IgD-negative memory B cell (primary cell): ENCODE data around the gene KRTAP4-12. TPM values are rescaled to one million over a fixed set of nuclear protein-coding genes. Genes with fewer than 3 reads are reported as not detected.
A peak's percentile ranks its signal among the peaks of the same experiment; 100 is the strongest.
"Not testable (repeated sequence)": the region's sequence is repeated elsewhere in the genome, so short reads cannot be mapped to it uniquely, and the experiment has no call there.

ENCODE experiments used
- H3K27ac Mint-ChIP-seq, 3 donors: one replicate each; pipeline ENCODE4 v1.8.0; 2020 to 2022; ENCODE audit warnings: mild to moderate bottlenecking in 3 of 3, mixed read lengths in 3 of 3, moderate library complexity in 1 of 3
- H3K27me3 Mint-ChIP-seq: one replicate; pipeline ENCODE4 v1.8.0; 2021; ENCODE audit warnings: mixed read lengths
- H3K36me3 Mint-ChIP-seq: one replicate; pipeline ENCODE4 v1.8.0; 2020; ENCODE audit warnings: mild to moderate bottlenecking, mixed read lengths
- H3K4me1 Mint-ChIP-seq, 3 donors: one replicate each; pipeline ENCODE4 v1.8.0; 2020 to 2022; ENCODE audit warnings: mixed read lengths in 3 of 3, mild to moderate bottlenecking in 1 of 3
- H3K4me3 Mint-ChIP-seq, 4 donors: one replicate each; pipeline ENCODE4 v1.8.0; 2020 to 2022; ENCODE audit warnings: mild to moderate bottlenecking in 4 of 4, mixed read lengths in 4 of 4, moderate library complexity in 3 of 4
- H3K9me3 Mint-ChIP-seq, 3 donors: one replicate each; pipeline ENCODE4 v1.8.0; 2020 to 2021; ENCODE audit warnings: mixed read lengths in 3 of 3, mild to moderate bottlenecking in 1 of 3
- polyA plus RNA-seq: library from polyadenylated mRNA; unstranded; fragments of 300-500 nt; fragmentation: Illumina TruSeq; gene quantifications from one replicate; pipeline ENCODE4 v1.2.3, GENCODE V29; 2021

The KRTAP4-12 gene
- polyA plus RNA-seq, 1 donor from 2014 or later, result not detected

DNA sequence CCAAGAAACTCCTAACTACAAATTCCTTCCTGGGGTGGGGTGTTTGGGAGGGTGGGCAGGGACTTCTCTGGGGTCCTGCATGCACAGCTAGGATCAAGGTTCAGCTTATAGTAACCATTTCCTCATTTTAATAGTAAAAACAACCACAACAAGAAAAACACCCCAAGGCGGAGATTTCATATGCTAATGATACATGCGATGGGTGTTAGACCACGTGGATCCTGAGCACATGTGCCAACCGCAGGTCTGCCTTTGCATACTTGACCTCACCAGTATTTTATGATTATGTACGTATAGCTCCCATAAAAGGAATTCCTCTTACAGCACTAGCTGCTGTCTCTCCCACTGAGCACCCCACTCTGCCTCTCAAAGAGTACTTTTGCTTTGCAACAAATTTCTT, 7.7 kb downstream of the KRTAP4-12 start:
- H3K4me3 Mint-ChIP-seq, result peak overlapping the region in 3 of 4 donors; percentile 1 to 56 (median 44)
- H3K27me3 Mint-ChIP-seq, result peaks cover 9% of the 10 kb centered on the region
- H3K4me1 Mint-ChIP-seq, result peaks cover 2 to 39% (median 32%) of the 10 kb centered on the region in 3 donors
- H3K36me3 Mint-ChIP-seq, result no peaks in the 10 kb centered on the region
- peaks cover 0 to 7% (median 0%) of the 10 kb centered on the region in 3 donors for H3K9me3 Mint-ChIP-seq
- H3K27ac Mint-ChIP-seq, result peak overlapping the region; percentile 37 to 90 (median 89)

DNA sequence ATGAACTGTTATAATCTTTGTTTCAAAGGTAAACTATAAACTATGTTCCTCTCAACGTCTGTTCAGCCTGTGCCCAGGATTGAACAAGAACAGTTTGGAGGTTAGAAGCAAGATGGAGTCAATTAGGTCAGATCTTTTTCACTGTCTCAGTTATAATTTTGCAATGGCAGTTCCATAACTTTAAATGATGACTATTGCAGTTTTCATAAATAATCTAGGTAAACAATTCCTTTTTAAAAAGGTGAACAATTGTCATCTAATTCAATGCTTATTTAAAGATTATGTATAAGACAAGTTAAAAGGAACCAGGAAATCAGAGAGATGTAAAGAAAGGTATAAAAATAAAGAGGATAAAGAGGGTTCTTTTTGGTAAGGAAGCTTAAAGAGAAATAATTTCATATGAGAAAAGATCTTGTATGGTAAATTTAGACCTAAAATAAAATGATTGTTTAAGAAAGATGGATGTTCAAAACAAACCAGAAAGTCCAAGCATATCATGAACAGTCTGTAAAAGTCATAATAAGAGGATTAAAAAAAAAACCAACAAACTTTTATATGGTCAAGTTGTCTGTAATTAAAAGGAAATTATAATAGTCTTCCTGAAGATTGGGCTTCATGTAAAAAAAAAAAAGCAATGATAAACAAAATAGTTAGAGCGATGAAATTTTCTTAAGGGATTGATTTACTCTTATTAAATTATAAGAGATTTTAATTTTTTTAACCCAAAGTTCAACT, 12.7 kb downstream of the KRTAP4-12 start:
- no peaks in the 10 kb centered on the region for H3K36me3 Mint-ChIP-seq
- H3K27ac Mint-ChIP-seq, result no peak overlapping the region
- peaks cover 0 to 2% (median 2%) of the 10 kb centered on the region in 3 donors for H3K9me3 Mint-ChIP-seq
- H3K4me1 Mint-ChIP-seq, result peaks cover 0 to 41% (median 32%) of the 10 kb centered on the region in 3 donors
- H3K4me3 Mint-ChIP-seq, result no peak overlapping the region
- peaks cover 2% of the 10 kb centered on the region for H3K27me3 Mint-ChIP-seq

DNA sequence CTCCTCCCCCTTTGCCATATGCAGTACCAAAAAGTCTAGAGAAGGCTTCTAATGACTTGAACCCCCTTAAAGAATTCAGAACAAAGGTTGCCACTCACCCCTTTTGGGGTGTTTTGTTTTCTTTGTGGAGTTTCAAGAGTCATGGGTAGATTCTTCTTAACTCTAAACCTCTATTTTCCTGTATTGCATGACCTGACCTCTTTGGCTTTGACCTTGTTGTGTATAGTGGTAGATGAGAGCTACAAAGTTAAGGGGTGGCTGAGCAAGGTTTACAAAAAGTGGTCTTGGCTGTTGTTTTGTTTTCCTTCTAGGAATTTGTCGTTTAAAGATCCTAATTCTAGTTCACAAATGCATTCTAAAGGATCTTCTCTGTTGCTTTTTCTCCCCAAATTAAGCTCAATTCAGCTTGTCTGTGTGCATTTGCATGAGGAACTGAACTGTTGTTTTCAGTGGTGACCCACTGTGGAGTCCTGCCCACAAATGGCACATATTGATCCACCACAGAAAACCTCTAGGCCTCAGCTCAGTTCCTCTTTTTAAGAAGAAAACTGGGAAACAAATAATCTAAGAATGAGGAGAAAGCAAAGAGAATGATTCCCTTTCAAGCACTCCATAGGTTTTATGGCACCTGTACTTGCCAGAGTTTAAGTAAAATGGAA, 15.1 kb downstream of the KRTAP4-12 start:
- not testable (repeated sequence) for H3K9me3 Mint-ChIP-seq, H3K27me3 Mint-ChIP-seq, H3K36me3 Mint-ChIP-seq
- Mint-ChIP-seq H3K27ac (peak overlapping the region in 2 of 3 donors; percentile 75 to 94), H3K4me3 (peak overlapping the region in 3 of 4 donors; percentile 80 to 88 (median 84)), H3K4me1 (peaks cover 0 to 26% (median 21%) of the 10 kb centered on the region in 3 donors)

DNA sequence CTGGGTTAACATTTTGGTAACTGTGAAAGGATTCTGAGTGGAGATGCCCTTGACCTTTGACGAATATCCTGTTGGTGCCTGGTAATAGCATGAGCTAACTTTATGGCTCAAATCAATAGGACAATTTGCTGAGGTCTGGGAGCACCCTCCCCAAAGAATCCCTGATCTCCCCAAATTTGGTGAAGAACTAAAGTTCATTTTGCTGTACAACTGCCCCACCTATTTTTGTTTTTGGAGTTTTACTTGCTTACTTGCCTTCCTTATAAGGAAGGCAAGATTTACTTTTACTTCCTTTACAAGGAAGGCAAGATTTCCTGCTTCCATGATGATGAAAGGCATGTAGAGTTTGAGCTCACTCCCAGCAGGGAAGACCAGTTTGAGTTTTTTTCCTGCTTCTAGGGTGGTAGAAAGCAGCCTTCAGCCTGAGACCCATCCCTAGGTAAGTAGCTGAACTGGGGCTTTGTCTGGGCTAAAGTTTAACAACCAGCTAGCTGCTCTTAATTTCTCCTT, 16.0 kb downstream of the KRTAP4-12 start:
- Mint-ChIP-seq H3K4me3 (peak overlapping the region in 3 of 4 donors; percentile 80 to 88 (median 84)), H3K9me3 (peaks cover 0 to 3% (median 2%) of the 10 kb centered on the region in 3 donors), H3K27ac (peak overlapping the region in 2 of 3 donors; percentile 75 to 94), H3K36me3 (no peaks in the 10 kb centered on the region), H3K27me3 (peaks cover 8% of the 10 kb centered on the region), H3K4me1 (peaks cover 0 to 26% (median 21%) of the 10 kb centered on the region in 3 donors)

GRCh38 chr17:41105347-41105746, 18.6 kb downstream of the KRTAP4-12 start, which contains the start of gene KRTAP4-9:
KRTAP4-9 (plus strand) TSS chr17:41105389; CDS start chr17:41105389, 0 bp downstream.
- H3K27me3 Mint-ChIP-seq, H3K4me3 Mint-ChIP-seq, H3K36me3 Mint-ChIP-seq, H3K9me3 Mint-ChIP-seq: not testable (repeated sequence)
- H3K4me1 Mint-ChIP-seq, result peaks cover 0 to 24% (median 21%) of the 10 kb centered on the region in 3 donors
- peak within 1 kb of the TSS in 1 of 3 donors; percentile 46 for H3K27ac Mint-ChIP-seq

GRCh38 chr17:41104386-41105038, 19.5 kb downstream of the KRTAP4-12 start:
- not testable (repeated sequence) for H3K36me3 Mint-ChIP-seq, H3K27ac Mint-ChIP-seq, H3K9me3 Mint-ChIP-seq, H3K4me3 Mint-ChIP-seq
- peaks cover 0 to 25% (median 25%) of the 10 kb centered on the region in 3 donors for H3K4me1 Mint-ChIP-seq
- H3K27me3 Mint-ChIP-seq, result peaks cover 15% of the 10 kb centered on the region

GRCh38 chr17:41103896-41104295, 20.1 kb downstream of the KRTAP4-12 start:
- H3K4me1 Mint-ChIP-seq, result peaks cover 0 to 24% (median 23%) of the 10 kb centered on the region in 3 donors
- no peaks in the 10 kb centered on the region for H3K36me3 Mint-ChIP-seq
- H3K4me3 Mint-ChIP-seq, result no peak overlapping the region
- H3K9me3 Mint-ChIP-seq, result peaks cover 0 to 3% (median 0%) of the 10 kb centered on the region in 3 donors
- H3K27me3 Mint-ChIP-seq, result peaks cover 15% of the 10 kb centered on the region
- H3K27ac Mint-ChIP-seq, result no peak overlapping the region

- H3K27ac Mint-ChIP-seq, result no peak within 1 kb of the TSS
- no peak within 1 kb of the TSS for H3K4me3 Mint-ChIP-seq
- no peaks in the 10 kb centered on the region for H3K36me3 Mint-ChIP-seq
- H3K4me1 Mint-ChIP-seq, result peaks cover 0 to 12% (median 9%) of the 10 kb centered on the region in 3 donors
- H3K27me3 Mint-ChIP-seq, result peaks cover 23% of the 10 kb centered on the region
- peaks cover 0 to 3% (median 0%) of the 10 kb centered on the region in 3 donors for H3K9me3 Mint-ChIP-seq
Measured at GRCh38 chr17:41101586-41102259, 22.3 kb downstream of the KRTAP4-12 start, which contains the start of gene KRTAP4-16. KRTAP4-16 (minus strand) TSS chr17:41102209; CDS start chr17:41102209, 0 bp downstream.

DNA sequence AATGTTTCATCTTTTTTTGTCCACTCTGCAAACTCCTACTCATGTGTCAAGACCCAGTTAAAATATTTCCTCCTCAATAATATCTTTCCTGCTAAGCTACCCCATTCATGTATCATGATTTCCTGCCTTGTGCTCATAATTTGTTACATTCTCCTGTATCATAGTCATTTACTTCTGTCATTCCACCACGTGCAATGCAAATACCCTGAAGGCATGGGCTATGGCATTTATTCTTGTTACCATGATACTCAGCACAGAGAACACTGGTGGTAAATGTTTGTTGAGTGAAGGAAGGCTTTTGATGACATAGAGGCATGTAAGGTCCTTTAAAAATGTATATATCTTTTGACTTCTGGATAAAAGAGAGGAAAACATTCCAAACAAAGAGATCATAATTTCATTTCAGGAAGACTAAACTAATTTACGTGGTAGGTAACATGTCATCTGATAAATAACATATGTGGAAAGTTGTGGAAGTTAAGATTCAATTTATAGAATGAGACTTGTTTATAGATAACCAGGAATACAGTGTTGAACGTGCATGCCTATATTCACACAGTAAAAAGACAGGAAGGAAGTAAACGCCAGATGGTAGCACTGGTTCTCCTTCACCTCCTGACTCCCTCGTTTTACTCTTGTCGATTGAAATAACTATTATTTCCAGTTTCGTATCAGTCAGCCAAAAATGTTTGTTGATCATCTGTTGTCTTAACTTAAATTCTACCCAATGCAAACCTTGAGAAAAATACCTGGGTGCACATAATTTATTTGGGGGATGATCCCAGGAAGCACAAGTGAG, 24.1 kb downstream of the KRTAP4-12 start:
- Mint-ChIP-seq H3K4me3 (peak overlapping the region in 2 of 4 donors; percentile 10 to 22), H3K4me1 (peaks cover 0 to 10% (median 9%) of the 10 kb centered on the region in 3 donors), H3K27me3 (peaks cover 19% of the 10 kb centered on the region)
- not testable (repeated sequence) for H3K27ac Mint-ChIP-seq, H3K9me3 Mint-ChIP-seq, H3K36me3 Mint-ChIP-seq

- H3K4me3 Mint-ChIP-seq, result no peak overlapping the region
- H3K9me3 Mint-ChIP-seq, result no peaks in the 10 kb centered on the region
- H3K27ac Mint-ChIP-seq, result no peak overlapping the region
- H3K36me3 Mint-ChIP-seq, result no peaks in the 10 kb centered on the region
- H3K27me3 Mint-ChIP-seq, result peaks cover 23% of the 10 kb centered on the region
- peaks cover 0 to 10% (median 9%) of the 10 kb centered on the region in 3 donors for H3K4me1 Mint-ChIP-seq
Measured at GRCh38 chr17:41098481-41098880, 25.5 kb downstream of the KRTAP4-12 start.

DNA sequence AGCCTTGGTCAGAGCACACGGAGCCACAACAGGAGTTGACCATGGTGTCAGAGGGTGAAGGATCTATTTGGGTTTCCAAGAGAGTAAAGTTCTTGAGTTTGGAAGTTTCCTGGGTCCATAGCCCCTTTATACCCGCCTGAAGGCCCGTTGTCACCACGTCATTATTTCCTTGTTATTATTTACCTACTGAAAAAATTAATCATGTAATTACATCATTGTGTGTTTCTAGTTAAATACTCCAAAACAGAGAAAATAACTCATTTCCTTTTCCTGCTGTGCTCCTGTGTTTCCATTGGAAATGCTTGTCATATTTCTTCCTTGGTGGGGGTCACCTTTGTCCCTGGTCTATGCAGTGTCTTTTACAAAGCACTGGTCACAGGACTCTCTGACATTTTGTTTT, 25.9 kb downstream of the KRTAP4-12 start, which contains the start of gene KRTAP4-8:
TSS of gene KRTAP4-8 (minus strand) at position 101 of the 400 bp plus-strand sequence. CDS start at position 43, 58 bp downstream.
- Mint-ChIP-seq H3K4me1 (peaks cover 0 to 10% (median 9%) of the 10 kb centered on the region in 3 donors), H3K4me3 (no peak within 1 kb of the TSS), H3K27ac (no peak within 1 kb of the TSS), H3K36me3 (no peaks in the 10 kb centered on the region), H3K27me3 (peaks cover 23% of the 10 kb centered on the region), H3K9me3 (peaks cover 0 to 1% (median 0%) of the 10 kb centered on the region in 3 donors)

GRCh38 chr17:41096055-41096454, 27.9 kb downstream of the KRTAP4-12 start:
- peaks cover 0 to 3% (median 0%) of the 10 kb centered on the region in 3 donors for H3K9me3 Mint-ChIP-seq
- peak overlapping the region in 1 of 3 donors; percentile 29 for H3K27ac Mint-ChIP-seq
- no peak overlapping the region for H3K4me3 Mint-ChIP-seq
- peaks cover 23% of the 10 kb centered on the region for H3K27me3 Mint-ChIP-seq
- H3K36me3 Mint-ChIP-seq, result no peaks in the 10 kb centered on the region
- H3K4me1 Mint-ChIP-seq, result peaks cover 0 to 10% (median 9%) of the 10 kb centered on the region in 3 donors

DNA sequence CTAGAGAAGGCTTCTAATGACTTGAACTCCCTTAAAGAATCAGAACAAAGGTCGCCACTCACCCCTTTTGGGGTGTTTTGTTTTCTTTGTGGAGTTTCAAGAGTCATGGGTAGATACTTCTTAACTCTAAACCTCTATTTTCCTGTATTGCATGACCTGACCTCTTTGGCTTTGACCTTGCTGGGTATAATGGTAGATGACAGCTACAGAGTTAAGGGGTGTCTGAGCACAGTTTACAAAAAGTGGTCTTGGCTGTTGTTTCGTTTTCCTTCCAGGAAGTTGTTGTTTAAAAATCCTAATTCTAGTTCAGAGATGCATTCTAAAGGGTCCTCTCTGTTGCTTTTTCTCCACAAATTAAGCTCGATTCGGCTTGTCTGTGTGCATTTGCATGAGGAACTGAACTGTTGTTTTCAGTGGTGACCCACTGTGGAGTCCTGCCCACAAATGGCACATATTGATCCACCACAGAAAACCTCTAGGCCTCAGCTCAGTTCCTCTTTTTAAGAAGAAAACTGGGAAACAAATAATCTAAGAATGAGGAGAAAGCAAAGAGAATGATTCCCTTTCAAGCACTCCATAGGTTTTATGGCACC, 35.1 kb downstream of the KRTAP4-12 start:
- not testable (repeated sequence) for H3K27ac Mint-ChIP-seq, H3K36me3 Mint-ChIP-seq, H3K9me3 Mint-ChIP-seq, H3K4me3 Mint-ChIP-seq, H3K4me1 Mint-ChIP-seq
- peaks cover 14% of the 10 kb centered on the region for H3K27me3 Mint-ChIP-seq
